K562 (cell line): ENCODE data around the gene MRPL30. TPM values are rescaled to one million over a fixed set of nuclear protein-coding genes. Genes with fewer than 3 reads are reported as not detected.

Experiments used
- ARNT ChIP-seq, 2 experiments: fragments of 450-650 bp; IDR thresholded peaks; 2 replicates each; pipeline ENCODE4 v1.6.1; 2016; ENCODE audit warnings: mild to moderate bottlenecking in 1 of 2
- ATF1 ChIP-seq, 2 experiments: fragments of 450-650 bp in 1 of 2; IDR thresholded peaks; 2 replicates each; pipeline ENCODE4 v1.6.1; 2016; ENCODE audit warnings: missing compliant biosample characterization in 1 of 2, missing genetic modification characterization in 1 of 2
- CBFA2T3 ChIP-seq: fragments of 450-650 bp; IDR thresholded peaks from 2 replicates; pipeline ENCODE4 v1.6.1; 2017
- CBX2 ChIP-seq: fragments of 200-600 bp; sonication (generic); IDR thresholded peaks from one replicate; pipeline ENCODE4 v1.6.1; 2012; ENCODE audit warnings: mild to moderate bottlenecking, low read length, inconsistent platforms; ENCODE audit not compliant: insufficient read depth, poor library complexity, severe bottlenecking
- CREM ChIP-seq: IDR thresholded peaks from 2 replicates; pipeline ENCODE4 v1.6.1; 2014; ENCODE audit warnings: antibody characterized with exemption, low read depth
- DIDO1 ChIP-seq: fragments of 450-650 bp; IDR thresholded peaks from 2 replicates; pipeline ENCODE4 v1.6.1; 2016; ENCODE audit warnings: low read depth, missing biosample characterization, missing genetic modification characterization
- EP400 ChIP-seq: fragments of 450-650 bp; IDR thresholded peaks from 2 replicates; pipeline ENCODE4 v1.6.1; 2017; ENCODE audit warnings: antibody characterized with exemption, mild to moderate bottlenecking, moderate library complexity
- FOXP1 ChIP-seq: sonication (generic); formaldehyde crosslinking; IDR thresholded peaks from 2 replicates; pipeline ENCODE4 v1.8.0; 2022; ENCODE audit warnings: mild to moderate bottlenecking, missing genetic modification reagents
- HNRNPLL ChIP-seq: fragments of 200-400 bp; formaldehyde crosslinking; IDR thresholded peaks from 2 replicates; pipeline ENCODE4 v1.6.1; 2017; ENCODE audit warnings: low read length, low read depth, mild to moderate bottlenecking; ENCODE audit not compliant: poor library complexity, severe bottlenecking
- KLF16 ChIP-seq: IDR thresholded peaks from 2 replicates; pipeline ENCODE4 v1.6.1; 2016; ENCODE audit warnings: antibody characterized with exemption
- KLF6 ChIP-seq: fragments of 250-450 bp; sonication (Bioruptor Pico); IDR thresholded peaks from 2 replicates; pipeline ENCODE4 v1.4.0; 2020; ENCODE audit warnings: mild to moderate bottlenecking, moderate library complexity, borderline replicate concordance
- LARP7 ChIP-seq: fragments of 450-650 bp; IDR thresholded peaks from 2 replicates; pipeline ENCODE4 v1.6.1; 2016
- MCM5 ChIP-seq: fragments of 450-650 bp; IDR thresholded peaks from 2 replicates; pipeline ENCODE4 v1.6.1; 2016; ENCODE audit warnings: low read depth
- PPARD ChIP-seq: fragments of 250-450 bp; sonication (Bioruptor Pico); IDR thresholded peaks from 2 replicates; pipeline ENCODE4 v1.8.0; 2022; ENCODE audit warnings: inconsistent platforms, mild to moderate bottlenecking, moderate library complexity
- PTRF ChIP-seq: fragments of 450-650 bp; IDR thresholded peaks from 2 replicates; pipeline ENCODE4 v1.6.1; 2016; ENCODE audit warnings: mild to moderate bottlenecking, missing genetic modification characterization, missing compliant biosample characterization
- RHOXF2B ChIP-seq: fragments of 250-450 bp; sonication (Bioruptor Pico); conservative IDR thresholded peaks from 2 replicates; pipeline ENCODE4 v1.5.1; 2021
- SMARCB1 ChIP-seq: IDR thresholded peaks from 2 replicates; pipeline ENCODE4 v1.6.1; 2011; ENCODE audit warnings: improper control_type of control experiment, low read depth; ENCODE audit not compliant: insufficient read length
- SRSF7 ChIP-seq: fragments of 200-400 bp; formaldehyde crosslinking; optimal IDR thresholded peaks from 2 replicates; pipeline ENCODE3; 2017; ENCODE audit warnings: mild to moderate bottlenecking, low read depth, low read length
- ZC3H11A ChIP-seq: IDR thresholded peaks from 2 replicates; pipeline ENCODE4 v1.6.1; 2012; ENCODE audit warnings: low read depth, low read length, improper control_type of control experiment
- ZNF212 ChIP-seq: fragments of 450-650 bp; formaldehyde crosslinking; IDR thresholded peaks from 2 replicates; pipeline ENCODE4 v1.4.0; 2020; ENCODE audit warnings: mild to moderate bottlenecking
- ZNF232 ChIP-seq: sonication (generic); formaldehyde crosslinking; IDR thresholded peaks from 2 replicates; pipeline ENCODE4 v1.8.0; 2022; ENCODE audit warnings: mild to moderate bottlenecking, missing genetic modification reagents
- ZSCAN29 ChIP-seq: fragments of 450-650 bp; IDR thresholded peaks from 2 replicates; pipeline ENCODE4 v1.6.1; 2017
- polyA plus RNA-seq, 8 experiments: library from polyadenylated mRNA; depleted of rRNA in 4 of 8; stranded (reverse) in 5 of 8; unstranded in 3 of 8; fragments of >200 nt; fragmentation: Nextera tagmentation in 2 of 8; fragmentation: Illumina TruSeq in 1 of 8; extraction: Ambion mirVana in 2 of 8; extraction: Trizol in 1 of 8; gene quantifications; 2 replicates each; pipeline versions ENCODE4 v1.2.1 to v1.2.3, GENCODE V29; 2011 to 2014; ENCODE audit warnings: inconsistent platforms in 1 of 8, missing spikeins in 1 of 8
- total RNA-seq, 7 experiments: library from RNA; depleted of rRNA in 6 of 7; stranded (reverse); fragments of >200 nt in 6 of 7; fragmentation: Illumina TruSeq in 2 of 7; extraction: Trizol in 2 of 7; gene quantifications; 2 replicates each; pipeline versions ENCODE4 v1.2.1 to v1.2.3, GENCODE V29; 2011 to 2021; ENCODE audit warnings: low replicate concordance in 1 of 7
- TF ChIP-seq, protein P1 (sequence below), 2 experiments: fragments of 450-650 bp in 1 of 2; IDR thresholded peaks; 2 replicates each; pipeline ENCODE4 v1.6.1; 2011 to 2017; ENCODE audit warnings: low read depth in 2 of 2, antibody characterized with exemption in 1 of 2, borderline replicate concordance in 1 of 2, low read length in 1 of 2, mild to moderate bottlenecking in 1 of 2, mixed read lengths in 1 of 2; ENCODE audit not compliant: control insufficient read depth in 1 of 2
- TF ChIP-seq, protein P2 (sequence below): fragments of 450-650 bp; formaldehyde crosslinking; IDR thresholded peaks from 2 replicates; pipeline ENCODE4 v1.4.0; 2022; ENCODE audit warnings: missing genetic modification characterization
- TF ChIP-seq, protein P3 (sequence below): sonication (generic); formaldehyde crosslinking; IDR thresholded peaks from 2 replicates; pipeline ENCODE4 v1.8.0; 2022; ENCODE audit warnings: missing genetic modification reagents, mild to moderate bottlenecking, borderline replicate concordance

MRPL30 gene
- total and polyA plus RNA-seq, 9 of the 15 experiments (the other 6 are each of a cell fraction or from before 2014, with no cell fraction given): 63.3 to 130 (median 87.0) TPM

DNA sequence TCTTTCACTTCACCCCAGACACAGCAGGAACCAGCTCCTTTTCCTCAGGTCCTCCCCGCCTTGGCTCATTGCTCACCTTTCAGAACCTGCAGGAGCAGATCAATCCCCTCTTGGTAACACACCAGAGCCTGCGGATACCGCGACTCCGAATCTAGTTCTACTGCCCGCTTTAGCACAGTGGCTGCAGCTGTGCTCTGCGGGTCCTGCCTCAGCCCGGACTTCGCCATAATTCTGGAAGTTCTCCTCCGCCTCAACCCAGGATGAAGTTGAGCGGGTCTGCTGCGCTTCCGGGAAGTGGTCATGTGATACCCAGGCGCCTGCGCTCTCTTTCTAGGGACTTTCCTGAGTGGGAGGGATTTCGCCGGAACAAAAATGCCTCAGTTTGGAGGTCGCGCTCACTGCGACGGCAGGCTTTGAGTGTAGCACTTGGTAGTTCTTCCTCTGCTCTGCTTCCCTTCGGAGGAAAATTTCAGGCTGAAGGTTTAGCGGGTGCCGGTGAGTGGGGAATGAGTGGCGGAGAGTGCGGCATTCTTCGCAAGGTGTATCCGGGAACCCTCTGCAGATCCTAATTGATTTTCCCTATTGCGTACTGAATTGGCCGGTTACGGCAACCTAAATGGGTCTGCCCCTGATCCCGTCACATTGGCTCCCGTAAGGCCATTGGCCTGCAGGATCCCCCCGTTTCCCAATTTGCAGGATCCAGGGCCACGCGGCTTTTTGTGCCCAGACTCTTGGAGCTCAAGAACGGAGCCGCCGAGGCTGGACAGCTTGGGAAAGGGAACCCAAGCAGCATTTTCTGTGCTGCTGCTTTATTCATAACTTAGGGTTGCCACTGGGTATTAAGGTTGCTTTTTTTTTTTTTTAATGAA, at the start of gene MRPL30, which contains the start of gene MITD1 (continued):
- peak; percentile 94; the same call in 1 of the 2 replicates for TF ChIP-seq ZC3H11A
- TF ChIP-seq KLF16: no peak
- no peak for TF ChIP-seq RHOXF2B (CRISPR knock-in tag)
- TF ChIP-seq, protein P1, sequence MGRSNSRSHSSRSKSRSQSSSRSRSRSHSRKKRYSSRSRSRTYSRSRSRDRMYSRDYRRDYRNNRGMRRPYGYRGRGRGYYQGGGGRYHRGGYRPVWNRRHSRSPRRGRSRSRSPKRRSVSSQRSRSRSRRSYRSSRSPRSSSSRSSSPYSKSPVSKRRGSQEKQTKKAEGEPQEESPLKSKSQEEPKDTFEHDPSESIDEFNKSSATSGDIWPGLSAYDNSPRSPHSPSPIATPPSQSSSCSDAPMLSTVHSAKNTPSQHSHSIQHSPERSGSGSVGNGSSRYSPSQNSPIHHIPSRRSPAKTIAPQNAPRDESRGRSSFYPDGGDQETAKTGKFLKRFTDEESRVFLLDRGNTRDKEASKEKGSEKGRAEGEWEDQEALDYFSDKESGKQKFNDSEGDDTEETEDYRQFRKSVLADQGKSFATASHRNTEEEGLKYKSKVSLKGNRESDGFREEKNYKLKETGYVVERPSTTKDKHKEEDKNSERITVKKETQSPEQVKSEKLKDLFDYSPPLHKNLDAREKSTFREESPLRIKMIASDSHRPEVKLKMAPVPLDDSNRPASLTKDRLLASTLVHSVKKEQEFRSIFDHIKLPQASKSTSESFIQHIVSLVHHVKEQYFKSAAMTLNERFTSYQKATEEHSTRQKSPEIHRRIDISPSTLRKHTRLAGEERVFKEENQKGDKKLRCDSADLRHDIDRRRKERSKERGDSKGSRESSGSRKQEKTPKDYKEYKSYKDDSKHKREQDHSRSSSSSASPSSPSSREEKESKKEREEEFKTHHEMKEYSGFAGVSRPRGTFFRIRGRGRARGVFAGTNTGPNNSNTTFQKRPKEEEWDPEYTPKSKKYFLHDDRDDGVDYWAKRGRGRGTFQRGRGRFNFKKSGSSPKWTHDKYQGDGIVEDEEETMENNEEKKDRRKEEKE (IDR thresholded peaks at IDR 0.05; ENCODE audit: borderline replicate concordance in 1 of 2, control insufficient read depth in 1 of 2, low read depth in 2 of 2, low read length in 1 of 2): peak in 1 of 2 experiments; percentile 96; a peak in 3 of 4 replicates
- peak; percentile 60 for TF ChIP-seq HNRNPLL
- TF ChIP-seq, protein P2, sequence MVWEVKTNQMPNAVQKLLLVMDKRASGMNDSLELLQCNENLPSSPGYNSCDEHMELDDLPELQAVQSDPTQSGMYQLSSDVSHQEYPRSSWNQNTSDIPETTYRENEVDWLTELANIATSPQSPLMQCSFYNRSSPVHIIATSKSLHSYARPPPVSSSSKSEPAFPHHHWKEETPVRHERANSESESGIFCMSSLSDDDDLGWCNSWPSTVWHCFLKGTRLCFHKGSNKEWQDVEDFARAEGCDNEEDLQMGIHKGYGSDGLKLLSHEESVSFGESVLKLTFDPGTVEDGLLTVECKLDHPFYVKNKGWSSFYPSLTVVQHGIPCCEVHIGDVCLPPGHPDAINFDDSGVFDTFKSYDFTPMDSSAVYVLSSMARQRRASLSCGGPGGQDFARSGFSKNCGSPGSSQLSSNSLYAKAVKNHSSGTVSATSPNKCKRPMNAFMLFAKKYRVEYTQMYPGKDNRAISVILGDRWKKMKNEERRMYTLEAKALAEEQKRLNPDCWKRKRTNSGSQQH (CRISPR knock-in tag): no peak
- TF ChIP-seq SMARCB1: no peak
- no peak for TF ChIP-seq FOXP1 (CRISPR knock-in tag)
- no peak for TF ChIP-seq SRSF7
- TF ChIP-seq DIDO1 (tag): peak; percentile 95
- no peak for TF ChIP-seq ZNF232 (CRISPR knock-in tag)
- TF ChIP-seq ZNF212 (CRISPR knock-in tag): peak; percentile 48; the same call in 1 of the 2 replicates
- peak; percentile 71 to 73; a peak in 2 of 4 replicates for TF ChIP-seq ARNT (IDR thresholded peaks at IDR 0.05)
- no peak for TF ChIP-seq PTRF (tag)
- no peak for TF ChIP-seq LARP7
- TF ChIP-seq ZSCAN29: no peak; the same call in 1 of the 2 replicates
- no peak for TF ChIP-seq MCM5
- TF ChIP-seq KLF6 (CRISPR knock-in tag): no peak
- TF ChIP-seq, protein P3, sequence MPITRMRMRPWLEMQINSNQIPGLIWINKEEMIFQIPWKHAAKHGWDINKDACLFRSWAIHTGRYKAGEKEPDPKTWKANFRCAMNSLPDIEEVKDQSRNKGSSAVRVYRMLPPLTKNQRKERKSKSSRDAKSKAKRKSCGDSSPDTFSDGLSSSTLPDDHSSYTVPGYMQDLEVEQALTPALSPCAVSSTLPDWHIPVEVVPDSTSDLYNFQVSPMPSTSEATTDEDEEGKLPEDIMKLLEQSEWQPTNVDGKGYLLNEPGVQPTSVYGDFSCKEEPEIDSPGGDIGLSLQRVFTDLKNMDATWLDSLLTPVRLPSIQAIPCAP (CRISPR knock-in tag): no peak
- TF ChIP-seq PPARD: no peak
- TF ChIP-seq CBX2: no peak
- TF ChIP-seq CREM: peak; percentile 85
- TF ChIP-seq CBFA2T3: no peak
- peak; percentile 92 for TF ChIP-seq EP400
- no peak for TF ChIP-seq ATF1 (CRISPR knock-in tag; IDR thresholded peaks at IDR 0.05)
- peak; percentile 84 for TF ChIP-seq ATF1 (tag; IDR thresholded peaks at IDR 0.05)
